ENCODE measurements around the gene PCSK6.

DNA sequence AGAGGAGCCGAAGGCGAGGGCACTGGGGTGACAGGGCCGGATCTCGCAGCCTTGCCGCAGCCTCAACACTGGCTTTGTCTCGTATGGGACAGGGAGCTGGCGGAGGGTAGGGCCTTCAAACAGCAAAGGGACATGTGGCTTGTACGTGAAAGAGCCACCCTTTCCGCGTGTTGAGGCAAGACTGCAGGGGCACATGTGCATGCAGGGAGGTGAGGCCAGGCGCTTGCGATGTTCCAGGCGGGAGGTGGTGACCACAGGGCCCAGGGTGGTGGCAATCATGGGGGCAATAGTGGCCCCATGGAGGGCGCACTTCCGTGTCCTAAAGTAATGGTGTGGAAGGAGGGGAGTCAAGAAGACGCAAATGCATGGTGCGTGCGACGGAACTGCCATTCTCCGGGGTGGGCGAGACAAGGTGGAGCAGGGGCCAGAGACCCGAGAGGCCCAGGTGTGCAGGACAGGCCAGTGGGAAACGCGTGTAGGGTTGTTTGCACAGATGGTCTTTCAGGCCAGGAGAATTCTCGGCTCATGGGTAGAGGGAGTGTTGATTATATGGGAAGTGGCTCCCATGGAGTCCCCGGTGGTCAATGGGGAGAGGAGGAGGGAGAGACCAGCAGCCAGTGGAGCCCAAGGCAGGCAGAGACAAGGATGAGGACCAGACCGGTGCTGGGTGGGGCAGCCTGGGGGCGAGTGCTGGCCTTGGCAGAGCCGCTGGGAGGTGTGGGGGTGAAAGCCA, 45.8 kb upstream of the PCSK6 start:
- no peak for TF ChIP-seq EZH2 (IDR thresholded peaks at IDR 0.05; ENCODE audit: borderline replicate concordance, low read depth, low read length, severe bottlenecking)
- TF ChIP-seq, protein P1, sequence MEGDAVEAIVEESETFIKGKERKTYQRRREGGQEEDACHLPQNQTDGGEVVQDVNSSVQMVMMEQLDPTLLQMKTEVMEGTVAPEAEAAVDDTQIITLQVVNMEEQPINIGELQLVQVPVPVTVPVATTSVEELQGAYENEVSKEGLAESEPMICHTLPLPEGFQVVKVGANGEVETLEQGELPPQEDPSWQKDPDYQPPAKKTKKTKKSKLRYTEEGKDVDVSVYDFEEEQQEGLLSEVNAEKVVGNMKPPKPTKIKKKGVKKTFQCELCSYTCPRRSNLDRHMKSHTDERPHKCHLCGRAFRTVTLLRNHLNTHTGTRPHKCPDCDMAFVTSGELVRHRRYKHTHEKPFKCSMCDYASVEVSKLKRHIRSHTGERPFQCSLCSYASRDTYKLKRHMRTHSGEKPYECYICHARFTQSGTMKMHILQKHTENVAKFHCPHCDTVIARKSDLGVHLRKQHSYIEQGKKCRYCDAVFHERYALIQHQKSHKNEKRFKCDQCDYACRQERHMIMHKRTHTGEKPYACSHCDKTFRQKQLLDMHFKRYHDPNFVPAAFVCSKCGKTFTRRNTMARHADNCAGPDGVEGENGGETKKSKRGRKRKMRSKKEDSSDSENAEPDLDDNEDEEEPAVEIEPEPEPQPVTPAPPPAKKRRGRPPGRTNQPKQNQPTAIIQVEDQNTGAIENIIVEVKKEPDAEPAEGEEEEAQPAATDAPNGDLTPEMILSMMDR (IDR thresholded peaks at IDR 0.05; ENCODE audit: borderline replicate concordance, extremely low read depth, low read length, poor library complexity, severe bottlenecking): no peak
